GM19099 (cell line): ENCODE results near the gene TMEM128.

Experiments used
- POLR2A ChIP-seq: IDR thresholded peaks from 3 replicates; pipeline ENCODE4 v1.6.1; 2011; ENCODE audit warnings: low read depth; ENCODE audit not compliant: insufficient read length; ENCODE audit errors: extremely low read depth

Gene TMEM128

GRCh38 chr4:4267981-4268380 is 20.0 kb upstream of the TMEM128 start:
- TF ChIP-seq POLR2A = no peak

GRCh38 chr4:4260185-4260751 is 12.2 kb upstream of the TMEM128 start:
- TF ChIP-seq POLR2A = no peak

- TF ChIP-seq POLR2A = no peak
Observed at GRCh38 chr4:4259484-4260100, 11.6 kb upstream of the TMEM128 start.

- no peak for TF ChIP-seq POLR2A
Observed at GRCh38 chr4:4256799-4257198, 8.8 kb upstream of the TMEM128 start.

GRCh38 chr4:4254666-4255065 is 6.6 kb upstream of the TMEM128 start:
- TF ChIP-seq POLR2A = no peak

GRCh38 chr4:4254199-4254598 is 6.2 kb upstream of the TMEM128 start:
- no peak for TF ChIP-seq POLR2A

- no peak for TF ChIP-seq POLR2A
Observed at GRCh38 chr4:4249866-4250265, 1.8 kb upstream of the TMEM128 start.

GRCh38 chr4:4248885-4249203 is 821 bp upstream of the TMEM128 start:
- no peak for TF ChIP-seq POLR2A

- no peak for TF ChIP-seq POLR2A
Observed at GRCh38 chr4:4247696-4248028, 361 bp downstream of the TMEM128 start.

GRCh38 chr4:4245172-4245571 is 2.9 kb downstream of the TMEM128 start:
- TF ChIP-seq POLR2A = no peak

GRCh38 chr4:4233610-4234009 is 14.4 kb downstream of the TMEM128 start:
- TF ChIP-seq POLR2A = no peak

- TF ChIP-seq POLR2A = no peak
Observed at GRCh38 chr4:4228356-4228668, 19.7 kb downstream of the TMEM128 start.

- no peak for TF ChIP-seq POLR2A
Observed at GRCh38 chr4:4227510-4228355, 20.3 kb downstream of the TMEM128 start.

GRCh38 chr4:4226606-4227438 is 21.2 kb downstream of the TMEM128 start, which contains the start of gene OTOP1:
Gene OTOP1, minus strand, starts transcription at chr4:4226929. Its CDS starts 65 bp downstream, at chr4:4226864.
- no peak for TF ChIP-seq POLR2A

GRCh38 chr4:4225915-4226605 is 22.0 kb downstream of the TMEM128 start:
- TF ChIP-seq POLR2A = no peak

- no peak for TF ChIP-seq POLR2A
Observed at GRCh38 chr4:4217113-4217512, 30.9 kb downstream of the TMEM128 start.

GRCh38 chr4:4216648-4217047 is 31.4 kb downstream of the TMEM128 start:
- no peak for TF ChIP-seq POLR2A
